Peyer's patch (tissue), 4 donors: Measurements from ENCODE around the gene MYO1F. TPM values are rescaled to one million over a fixed set of nuclear protein-coding genes. Genes with fewer than 3 reads are reported as not detected.
A peak's percentile ranks its signal among the peaks of the same experiment; 100 is the strongest.

ENCODE experiments used
- DNase-seq, 3 donors: peaks; one replicate each; pipeline ENCODE4 v3.0.0-alpha.2; 2017 to 2019
- H3K27ac ChIP-seq, 4 donors: fragments of 200-600 bp; sonication (generic); one replicate each; pipeline ENCODE4 v1.5.1; 2016 to 2019
- H3K27me3 ChIP-seq, 2 donors: fragments of 200-600 bp; sonication (generic); one replicate each; pipeline ENCODE4 v1.5.1; 2019
- H3K36me3 ChIP-seq, 3 donors: fragments of 200-600 bp; sonication (generic); one replicate each; pipeline ENCODE4 v1.5.1; 2016 to 2019
- H3K4me1 ChIP-seq, 4 donors: fragments of 200-600 bp; sonication (generic); one replicate each; pipeline ENCODE4 v1.5.1; 2016 to 2019
- H3K4me3 ChIP-seq, 4 donors: fragments of 200-600 bp; sonication (generic); 1 replicate in 3 of 4; 2 replicates in 1 of 4; pipeline ENCODE4 v1.5.1; 2016 to 2019; ENCODE audit warnings: mild to moderate bottlenecking in 1 of 4
- H3K9me3 ChIP-seq, 4 donors: fragments of 200-600 bp; sonication (generic); one replicate each; pipeline ENCODE4 v1.5.1; 2016 to 2019; ENCODE audit warnings: mild to moderate bottlenecking in 1 of 4
- CTCF ChIP-seq, 6 experiments: fragments of 450-650 bp in 4 of 6; fragments of 200-600 bp in 2 of 6; sonication (generic) in 1 of 6; IDR thresholded peaks; one replicate each; pipeline ENCODE4 v1.5.1; 2017 to 2019; ENCODE audit warnings: antibody characterized with exemption in 6 of 6, mild to moderate bottlenecking in 3 of 6, moderate library complexity in 1 of 6
- POLR2A ChIP-seq, 2 donors: fragments of 450-650 bp; IDR thresholded peaks; one replicate each; pipeline ENCODE4 v1.5.1; 2017; ENCODE audit warnings: antibody characterized with exemption in 2 of 2, mild to moderate bottlenecking in 2 of 2, moderate library complexity in 2 of 2
- total RNA-seq, 4 donors: library from RNA; depleted of rRNA; stranded (reverse); fragments of >200 nt; gene quantifications; one replicate each; pipeline ENCODE4 v1.1.0, GENCODE V29; 2016

The MYO1F gene
- total RNA-seq, 4 donors from 2014 or later: 10.8 to 168 (median 22.1) TPM

- TF ChIP-seq POLR2A (IDR thresholded peaks at IDR 0.05) (peak in 1 of 2 donors; percentile 10), CTCF (IDR thresholded peaks at IDR 0.05) (no peak)
- DNase-seq: peak; percentile 52 to 94 (median 92)
- H3K27me3 ChIP-seq: no peaks in the 10 kb centered on the region
- H3K27ac ChIP-seq: peak overlapping the region; percentile 55 to 93 (median 90)
- peak overlapping the region; percentile 31 to 88 (median 64) for H3K4me3 ChIP-seq
- H3K36me3 ChIP-seq: peaks cover 0 to 24% (median 0%) of the 10 kb centered on the region in 3 donors
- no peaks in the 10 kb centered on the region for H3K9me3 ChIP-seq
- H3K4me1 ChIP-seq: peaks cover 0 to 12% (median 0%) of the 10 kb centered on the region in 4 donors
These were observed 50.7 kb downstream of the MYO1F start for GRCh38 chr19:8526345-8527091.

GRCh38 chr19:8525401-8525684 lies 51.9 kb downstream of the MYO1F start:
- Histone ChIP-seq H3K4me3 (peak overlapping the region in 3 of 4 donors; percentile 18 to 57 (median 45)), H3K36me3 (peaks cover 0 to 24% (median 0%) of the 10 kb centered on the region in 3 donors), H3K27ac (peak overlapping the region; percentile 44 to 93 (median 71)), H3K4me1 (peaks cover 0 to 12% (median 0%) of the 10 kb centered on the region in 4 donors), H3K9me3 (no peaks in the 10 kb centered on the region), H3K27me3 (no peaks in the 10 kb centered on the region)
- TF ChIP-seq CTCF (IDR thresholded peaks at IDR 0.05) (peak in 2 of 6 experiments; percentile 15 to 22), POLR2A (IDR thresholded peaks at IDR 0.05) (peak; percentile 24 to 76)
- DNase-seq: no peak

GRCh38 chr19:8519388-8519787 lies 57.9 kb downstream of the MYO1F start:
- no peak overlapping the region for H3K27ac ChIP-seq
- peaks cover 0 to 10% (median 3%) of the 10 kb centered on the region in 4 donors for H3K4me1 ChIP-seq
- H3K27me3 ChIP-seq: no peaks in the 10 kb centered on the region
- no peaks in the 10 kb centered on the region for H3K9me3 ChIP-seq
- no peak for TF ChIP-seq CTCF (IDR thresholded peaks at IDR 0.05)
- TF ChIP-seq POLR2A (IDR thresholded peaks at IDR 0.05): no peak
- H3K36me3 ChIP-seq: peaks cover 0 to 6% (median 0%) of the 10 kb centered on the region in 3 donors
- no peak for DNase-seq
- H3K4me3 ChIP-seq: no peak overlapping the region

GRCh38 chr19:8518536-8518935 lies 58.7 kb downstream of the MYO1F start:
- peaks cover 0 to 10% (median 3%) of the 10 kb centered on the region in 4 donors for H3K4me1 ChIP-seq
- peaks cover 0 to 6% (median 0%) of the 10 kb centered on the region in 3 donors for H3K36me3 ChIP-seq
- H3K27me3 ChIP-seq: no peaks in the 10 kb centered on the region
- H3K27ac ChIP-seq: peak overlapping the region; percentile 57 to 77 (median 74)
- H3K9me3 ChIP-seq: no peaks in the 10 kb centered on the region
- H3K4me3 ChIP-seq: no peak overlapping the region
- no peak for DNase-seq
- TF ChIP-seq CTCF (IDR thresholded peaks at IDR 0.05): no peak
- no peak for TF ChIP-seq POLR2A (IDR thresholded peaks at IDR 0.05)

- TF ChIP-seq POLR2A (IDR thresholded peaks at IDR 0.05): no peak
- TF ChIP-seq CTCF (IDR thresholded peaks at IDR 0.05): no peak
- peak in 2 of 3 donors; percentile 66 to 80 for DNase-seq
- Histone ChIP-seq H3K36me3 (peaks cover 0 to 4% (median 0%) of the 10 kb centered on the region in 3 donors), H3K4me3 (peak overlapping the region in 1 of 4 donors; percentile 20), H3K9me3 (no peaks in the 10 kb centered on the region), H3K27ac (peak overlapping the region; percentile 57 to 77 (median 74)), H3K4me1 (peaks cover 5 to 13% (median 9%) of the 10 kb centered on the region in 4 donors), H3K27me3 (no peaks in the 10 kb centered on the region)
These were observed 59.4 kb downstream of the MYO1F start for GRCh38 chr19:8517551-8518442.
